OCI-LY1 (cell line): ENCODE data around the gene ACY1.

Source experiments
- H2AFZ ChIP-seq: fragments of 200-600 bp; sonication (generic), shearing (Covaris generic); 2 replicates; pipeline ENCODE4 v1.6.0; 2014; ENCODE audit warnings: antibody characterized with exemption, mild to moderate bottlenecking, low read length
- H3F3A ChIP-seq: fragments of 200-600 bp; sonication (generic), shearing (Covaris generic); 2 replicates; pipeline ENCODE4 v1.6.0; 2014; ENCODE audit warnings: mild to moderate bottlenecking, antibody characterized with exemption, low read length, moderate library complexity; ENCODE audit not compliant: insufficient read depth
- H3K27ac ChIP-seq: fragments of 200-600 bp; sonication (generic); 2 replicates; pipeline ENCODE4 v1.5.1; 2014; ENCODE audit warnings: low read length, mixed run types, mild to moderate bottlenecking, low read depth; ENCODE audit not compliant: poor library complexity, severe bottlenecking
- H3K27me3 ChIP-seq: fragments of 200-600 bp; sonication (generic); 2 replicates; pipeline ENCODE4 v1.6.0; 2014; ENCODE audit warnings: antibody characterized with exemption, mild to moderate bottlenecking, low read length, moderate library complexity; ENCODE audit not compliant: insufficient read depth
- H3K36me3 ChIP-seq: fragments of 200-600 bp; sonication (generic); 2 replicates; pipeline ENCODE4 v1.6.1; 2014; ENCODE audit warnings: mild to moderate bottlenecking, antibody characterized with exemption, low read length, moderate library complexity, mixed read lengths; ENCODE audit not compliant: insufficient read depth
- H3K4me1 ChIP-seq: fragments of 200-600 bp; sonication (generic); 2 replicates; pipeline ENCODE4 v1.5.1; 2014; ENCODE audit warnings: mild to moderate bottlenecking, low read length, moderate library complexity; ENCODE audit not compliant: insufficient read depth, severe bottlenecking
- H3K4me2 ChIP-seq: fragments of 200-600 bp; sonication (generic), shearing (Covaris generic); 2 replicates; pipeline ENCODE4 v1.6.1; 2014; ENCODE audit warnings: low read length
- H3K4me3 ChIP-seq: fragments of 200-600 bp; sonication (generic); 2 replicates; pipeline ENCODE4 v1.5.1; 2014; ENCODE audit warnings: low read length, low read depth, mild to moderate bottlenecking, mixed read lengths; ENCODE audit not compliant: poor library complexity, severe bottlenecking
- H3K79me2 ChIP-seq: fragments of 200-600 bp; shearing (Covaris generic); 2 replicates; pipeline ENCODE4 v1.6.1; 2016; ENCODE audit warnings: mixed run types, low read length, mixed read lengths; ENCODE audit not compliant: insufficient read depth
- H3K9ac ChIP-seq: fragments of 200-600 bp; sonication (generic), shearing (Covaris generic); 2 replicates; pipeline ENCODE4 v1.6.1; 2014; ENCODE audit warnings: mild to moderate bottlenecking, low read length, mixed read lengths
- H3K9me2 ChIP-seq: fragments of 200-600 bp; sonication (generic), shearing (Covaris generic); 2 replicates; pipeline ENCODE4 v1.6.1; 2014; ENCODE audit warnings: low read depth, mild to moderate bottlenecking, low read length, mixed read lengths
- H3K9me3 ChIP-seq: fragments of 200-600 bp; shearing (Covaris generic); 2 replicates; pipeline ENCODE4 v1.6.1; 2014; ENCODE audit warnings: low read length, mixed read lengths
- H4K20me1 ChIP-seq: fragments of 200-600 bp; sonication (generic), shearing (Covaris generic); 2 replicates; pipeline ENCODE4 v1.6.0; 2016; ENCODE audit warnings: mild to moderate bottlenecking, low read length; ENCODE audit not compliant: insufficient read depth
- CTCF ChIP-seq: fragments of 200-600 bp; sonication (generic), shearing (Covaris generic); IDR thresholded peaks from 2 replicates; pipeline ENCODE4 v1.5.1; 2017; ENCODE audit warnings: mild to moderate bottlenecking, antibody characterized with exemption, low read length, moderate library complexity, mixed read lengths
- EZH2 ChIP-seq: fragments of 200-600 bp; sonication (generic), shearing (Covaris generic); IDR thresholded peaks from 2 replicates; pipeline ENCODE4 v1.8.0; 2017; ENCODE audit warnings: borderline replicate concordance, mixed run types, mild to moderate bottlenecking, antibody characterized with exemption, low read length, moderate library complexity, mixed read lengths

The ACY1 gene

GRCh38 chr3:52025453-52025852, 42.1 kb downstream of the ACY1 start:
- Histone ChIP-seq H3K4me1 (no peaks in the 10 kb centered on the region), H4K20me1 (no peaks in the 10 kb centered on the region), H3K36me3 (no peaks in the 10 kb centered on the region), H2AFZ (no peak overlapping the region), H3K79me2 (no peaks in the 10 kb centered on the region), H3K9me2 (no peaks in the 10 kb centered on the region), H3K4me2 (no peak overlapping the region), H3K9ac (no peak overlapping the region), H3K4me3 (no peak overlapping the region), H3K9me3 (no peaks in the 10 kb centered on the region), H3K27me3 (peaks cover 5% of the 10 kb centered on the region; the same call in 1 of the 2 replicates), H3F3A (no peaks in the 10 kb centered on the region), H3K27ac (no peak overlapping the region)
- TF ChIP-seq CTCF (no peak), EZH2 (no peak)

GRCh38 chr3:52026041-52026440, 42.7 kb downstream of the ACY1 start:
- no peaks in the 10 kb centered on the region for H3K79me2 ChIP-seq
- no peak overlapping the region for H3K4me2 ChIP-seq
- H4K20me1 ChIP-seq: no peaks in the 10 kb centered on the region
- no peaks in the 10 kb centered on the region for H3K9me2 ChIP-seq
- peaks cover 10% of the 10 kb centered on the region; the same call in 1 of the 2 replicates for H3K27me3 ChIP-seq
- no peaks in the 10 kb centered on the region for H3K4me1 ChIP-seq
- no peaks in the 10 kb centered on the region for H3K9me3 ChIP-seq
- H3K4me3 ChIP-seq: no peak overlapping the region
- no peak overlapping the region for H2AFZ ChIP-seq
- no peak overlapping the region for H3K9ac ChIP-seq
- no peaks in the 10 kb centered on the region for H3K36me3 ChIP-seq
- no peak overlapping the region for H3K27ac ChIP-seq
- TF ChIP-seq CTCF (no peak), EZH2 (no peak)
- H3F3A ChIP-seq: no peaks in the 10 kb centered on the region

- Histone ChIP-seq H3K9me3 (no peaks in the 10 kb centered on the region), H3K27me3 (peaks cover 10% of the 10 kb centered on the region; the same call in 1 of the 2 replicates), H3K9me2 (no peaks in the 10 kb centered on the region), H3K79me2 (no peaks in the 10 kb centered on the region), H3K27ac (no peak overlapping the region), H3K4me3 (no peak overlapping the region), H3K36me3 (no peaks in the 10 kb centered on the region), H3K4me1 (no peaks in the 10 kb centered on the region), H4K20me1 (no peaks in the 10 kb centered on the region), H3F3A (no peaks in the 10 kb centered on the region), H3K4me2 (no peak overlapping the region), H3K9ac (no peak overlapping the region), H2AFZ (no peak overlapping the region)
- TF ChIP-seq CTCF (no peak), EZH2 (no peak)
Observed at GRCh38 chr3:52028572-52028971, 45.2 kb downstream of the ACY1 start.
